Heart left ventricle (tissue), 16 donors: ENCODE measurements around the gene SUPT3H. TPM values are rescaled to one million over a fixed set of nuclear protein-coding genes. Genes with fewer than 3 reads are reported as not detected.
"Not testable (repeated sequence)": the region's sequence is repeated elsewhere in the genome, so short reads cannot be mapped to it uniquely, and the experiment has no call there.

Experiments
- ATAC-seq, 4 donors: fragments of 200-7000 bp; cut with Tn5 transposase; one replicate each; pipeline ENCODE4 v1.9.1; 2020 to 2022; ENCODE audit warnings: moderate library complexity in 4 of 4, mild to moderate bottlenecking in 3 of 4, moderate number of reproducible peaks in 1 of 4
- DNase-seq, 5 donors: peaks; one replicate each; pipeline ENCODE4 v3.0.0-alpha.2; 2020
- H3K27ac ChIP-seq, 12 donors: fragments of 200-600 bp; sonication (generic) in 4 of 12; one replicate each; pipeline versions ENCODE4 v1.5.0 to v1.8.0; 2016 to 2022; ENCODE audit warnings: mild to moderate bottlenecking in 2 of 12
- H3K27me3 ChIP-seq, 9 donors: fragments of 200-600 bp; sonication (generic) in 2 of 9; one replicate each; pipeline versions ENCODE4 v1.5.1 to v1.8.0; 2016 to 2022; ENCODE audit warnings: mild to moderate bottlenecking in 3 of 9
- H3K36me3 ChIP-seq, 9 donors: fragments of 200-600 bp; sonication (generic) in 2 of 9; one replicate each; pipeline versions ENCODE4 v1.5.0 to v1.8.0; 2018 to 2022; ENCODE audit warnings: mild to moderate bottlenecking in 2 of 9
- H3K4me1 ChIP-seq, 12 donors: fragments of 200-600 bp; sonication (generic) in 4 of 12; one replicate each; pipeline versions ENCODE4 v1.5.0 to v1.8.0; 2016 to 2022; ENCODE audit warnings: mild to moderate bottlenecking in 3 of 12
- H3K4me3 ChIP-seq, 12 donors: fragments of 200-600 bp; sonication (generic) in 4 of 12; one replicate each; pipeline versions ENCODE4 v1.5.0 to v1.8.0; 2017 to 2022; ENCODE audit warnings: mild to moderate bottlenecking in 9 of 12, moderate library complexity in 4 of 12
- H3K9me3 ChIP-seq, 12 donors: fragments of 200-600 bp; sonication (generic) in 4 of 12; one replicate each; pipeline versions ENCODE4 v1.5.0 to v1.8.0; 2016 to 2022; ENCODE audit warnings: mild to moderate bottlenecking in 1 of 12
- POLR2A ChIP-seq, 2 donors: fragments of 450-650 bp; IDR thresholded peaks; one replicate each; pipeline ENCODE4 v1.6.1; 2017; ENCODE audit warnings: antibody characterized with exemption in 2 of 2, mild to moderate bottlenecking in 2 of 2, moderate library complexity in 2 of 2
- WGBS, 4 donors: extraction: QIAGEN DNeasy Blood & Tissue Kit in 2 of 4; methylation state at CpG; one replicate each; pipeline versions ENCODE4 v1.1.5 to v1.1.7; 2013 to 2018; 5-methylcytosine and 5-hydroxymethylcytosine counted together
- intact Hi-C, 10 donors: fragments of 100-400 bp; cut with DNase I; formaldehyde crosslinking; loops; one replicate each; pipeline versions ENCODE4 v1.11.1 to v1.14.2; 2022
- polyA plus RNA-seq, 2 donors: library from polyadenylated mRNA; stranded (reverse); fragments of 200-250 nt; gene quantifications; one replicate each; pipeline ENCODE4 v1.2.3, GENCODE V29; 2013
- total RNA-seq, 9 donors: library from RNA; depleted of rRNA in 2 of 9; stranded (reverse); fragments of >200 nt in 2 of 9; fragmentation: NEBNext Ultra II Directional in 3 of 9; extraction: Animal tissue kit (Norgen Biotek cat#: 25700) in 3 of 9; gene quantifications; one replicate each; pipeline versions ENCODE4 v1.1.0 to v1.2.4, GENCODE V29; 2016 to 2023
- TF ChIP-seq, protein P1 (sequence below), 12 donors: fragments of 200-600 bp; sonication (generic) in 4 of 12; IDR thresholded peaks; one replicate each; pipeline versions ENCODE4 v1.5.0 to v1.8.0; 2018 to 2022; ENCODE audit warnings: antibody characterized with exemption in 12 of 12, mild to moderate bottlenecking in 5 of 12
- donor health status: ischemic (EF 13 %, LVEDD 7.1; RV severe dilation, severe dysfunction).
- donor health status: healthy with polysubstance abuse.
- donor health status: DM: no; HTN: yes; CAD: no.
- donor health status: DM: no; HTN: no; CAD: no.
- donor health status: ischemic (EF 25% LVEDD 6.9; RV normal size, moderate dysfunction).
- donor health status: ischemic (EF 25% LVEDD 5.7; RV mildly dilated, moderate dysfunction).
- donor health status: healthy.
- donor health status: DM: yes; HTN: yes; CAD: no.
- donor health status: ischemic (EF 35%, LVEDD 5.7; RV mildly dilated, moderate dysfunction).
- donor health status: nonischemic (EF 11% LVEDD 7.7; RV severe dilation, severe dysfunction).
- donor health status: DM: yes; HTN: yes; CAD: no.
- donor health status: PGD.
- donor health status: ischemic (EF 29% LVEDD 5.4; RV normal size, mild dysfunction).
- donor health status: nonischemic (EF 23%, LVEDD 6.1; RV moderate dilation, normal function).

SUPT3H gene
- total and polyA plus RNA-seq, 11 donors: 1.5 to 8.1 (median 4.1) TPM

DNA sequence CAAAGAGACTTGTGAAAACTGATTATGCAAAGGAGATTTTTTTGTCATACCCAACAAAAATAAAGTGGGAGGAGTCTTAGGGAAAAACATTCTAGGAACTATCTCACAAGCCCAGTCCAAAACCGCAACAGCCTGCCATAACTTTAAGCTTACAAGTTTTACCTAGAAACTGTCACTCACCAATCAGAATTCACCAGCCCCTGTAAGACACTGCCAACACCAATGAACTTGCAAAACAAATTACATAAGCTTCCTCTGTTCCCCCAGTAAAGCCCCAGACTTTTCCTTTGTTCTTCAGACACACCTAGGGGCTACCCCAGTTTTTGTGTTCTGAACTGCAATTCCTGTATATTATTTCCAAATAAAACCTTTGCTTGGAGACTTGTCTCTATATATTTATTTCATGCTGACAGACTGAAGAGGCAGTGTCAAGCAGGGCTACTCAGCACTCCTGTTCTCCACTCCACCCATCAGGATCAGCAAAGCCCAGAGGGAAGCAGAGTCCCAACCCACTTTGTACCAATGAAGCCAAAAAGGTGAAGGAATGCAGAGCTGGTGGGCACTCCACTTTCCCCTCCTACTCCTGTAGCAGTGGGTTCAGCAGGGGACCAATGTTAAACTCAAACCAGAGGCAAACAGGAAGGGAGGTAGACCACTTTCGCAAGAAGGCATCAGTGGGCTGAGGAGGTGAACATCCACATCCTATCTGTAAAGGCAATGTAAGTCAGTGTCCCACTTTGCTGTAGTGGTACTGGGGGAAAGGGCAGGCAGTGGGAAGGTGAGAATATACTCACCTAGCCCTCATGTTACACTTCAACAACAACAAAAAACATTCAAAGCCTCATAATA is 192.1 kb downstream of the SUPT3H start:
- TF ChIP-seq, protein P1, sequence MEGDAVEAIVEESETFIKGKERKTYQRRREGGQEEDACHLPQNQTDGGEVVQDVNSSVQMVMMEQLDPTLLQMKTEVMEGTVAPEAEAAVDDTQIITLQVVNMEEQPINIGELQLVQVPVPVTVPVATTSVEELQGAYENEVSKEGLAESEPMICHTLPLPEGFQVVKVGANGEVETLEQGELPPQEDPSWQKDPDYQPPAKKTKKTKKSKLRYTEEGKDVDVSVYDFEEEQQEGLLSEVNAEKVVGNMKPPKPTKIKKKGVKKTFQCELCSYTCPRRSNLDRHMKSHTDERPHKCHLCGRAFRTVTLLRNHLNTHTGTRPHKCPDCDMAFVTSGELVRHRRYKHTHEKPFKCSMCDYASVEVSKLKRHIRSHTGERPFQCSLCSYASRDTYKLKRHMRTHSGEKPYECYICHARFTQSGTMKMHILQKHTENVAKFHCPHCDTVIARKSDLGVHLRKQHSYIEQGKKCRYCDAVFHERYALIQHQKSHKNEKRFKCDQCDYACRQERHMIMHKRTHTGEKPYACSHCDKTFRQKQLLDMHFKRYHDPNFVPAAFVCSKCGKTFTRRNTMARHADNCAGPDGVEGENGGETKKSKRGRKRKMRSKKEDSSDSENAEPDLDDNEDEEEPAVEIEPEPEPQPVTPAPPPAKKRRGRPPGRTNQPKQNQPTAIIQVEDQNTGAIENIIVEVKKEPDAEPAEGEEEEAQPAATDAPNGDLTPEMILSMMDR (IDR thresholded peaks at IDR 0.05): no peak
- TF ChIP-seq POLR2A (IDR thresholded peaks at IDR 0.05): no peak
- DNase-seq: no peak
- Histone ChIP-seq H3K9me3 (no peaks in the 10 kb centered on the region), H3K4me3 (no peak overlapping the region), H3K4me1 (peaks cover 0 to 7% (median 0%) of the 10 kb centered on the region in 12 donors), H3K36me3 (no peaks in the 10 kb centered on the region), H3K27me3 (no peaks in the 10 kb centered on the region), H3K27ac (no peak overlapping the region)
- intact Hi-C loops: no loop called here
- ATAC-seq: no peak
- 78 to 89% (median 83%) methylated on average over 2 of the region's 2 CpGs for WGBS, 4 donors

DNA sequence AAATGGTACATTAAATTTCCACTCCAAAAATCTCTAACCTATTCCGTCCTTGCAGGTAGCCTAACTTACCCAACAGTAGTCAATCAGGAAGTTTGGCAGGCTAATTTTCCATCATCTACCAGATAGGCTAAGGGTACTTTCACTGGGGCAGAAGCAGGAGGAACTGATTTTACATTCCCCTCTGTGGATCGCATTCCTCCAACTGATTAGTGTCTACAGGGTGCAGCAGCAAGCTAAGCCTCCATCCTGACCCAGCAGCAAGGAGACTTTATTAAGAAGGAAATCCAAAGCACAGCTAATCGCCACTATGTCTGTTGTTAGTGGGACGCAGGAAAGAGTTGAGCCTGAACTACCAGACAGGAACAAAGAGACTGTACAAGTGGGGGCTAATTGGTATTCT is 192.8 kb downstream of the SUPT3H start:
- H3K36me3 ChIP-seq: no peaks in the 10 kb centered on the region
- H3K4me3 ChIP-seq: no peak overlapping the region
- WGBS, 4 donors: 82 to 89% (median 84%) methylated on average over 4 of the region's 4 CpGs
- TF ChIP-seq, protein P1 (IDR thresholded peaks at IDR 0.05): no peak
- TF ChIP-seq POLR2A (IDR thresholded peaks at IDR 0.05): no peak
- no peak for DNase-seq
- ATAC-seq: no peak
- intact Hi-C loops: no loop called here
- H3K4me1 ChIP-seq: peaks cover 0 to 7% (median 0%) of the 10 kb centered on the region in 12 donors
- H3K27me3 ChIP-seq: no peaks in the 10 kb centered on the region
- H3K27ac ChIP-seq: no peak overlapping the region
- H3K9me3 ChIP-seq: no peaks in the 10 kb centered on the region

DNA sequence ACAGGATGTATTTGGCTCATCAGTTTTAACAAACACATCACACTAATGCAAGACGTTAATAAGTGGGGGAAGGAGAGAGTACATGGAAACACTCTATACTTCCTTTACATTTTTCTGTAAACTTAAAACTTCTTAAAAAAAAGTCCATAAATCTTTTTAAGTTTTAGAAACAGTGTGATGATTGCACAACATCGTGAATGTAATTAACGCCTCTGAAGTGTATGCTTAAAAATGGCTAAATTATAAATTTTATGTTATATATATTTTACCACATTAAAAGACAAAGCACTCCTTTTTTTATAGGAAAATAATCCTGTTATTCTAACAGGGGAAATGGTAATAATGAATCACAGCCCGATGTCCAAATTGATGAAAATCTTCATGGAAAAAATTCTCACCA is 193.7 kb downstream of the SUPT3H start:
- 89 to 93% (median 91%) methylated on average over 4 of the region's 4 CpGs for WGBS, 4 donors
- Histone ChIP-seq H3K4me1 (peaks cover 0 to 7% (median 0%) of the 10 kb centered on the region in 12 donors), H3K27ac (no peak overlapping the region), H3K27me3 (no peaks in the 10 kb centered on the region), H3K4me3 (no peak overlapping the region), H3K9me3 (no peaks in the 10 kb centered on the region), H3K36me3 (no peaks in the 10 kb centered on the region)
- ATAC-seq (no peak), DNase-seq (no peak)
- intact Hi-C loops: no loop called here
- TF ChIP-seq POLR2A (IDR thresholded peaks at IDR 0.05): no peak
- TF ChIP-seq, protein P1 (IDR thresholded peaks at IDR 0.05): no peak

DNA sequence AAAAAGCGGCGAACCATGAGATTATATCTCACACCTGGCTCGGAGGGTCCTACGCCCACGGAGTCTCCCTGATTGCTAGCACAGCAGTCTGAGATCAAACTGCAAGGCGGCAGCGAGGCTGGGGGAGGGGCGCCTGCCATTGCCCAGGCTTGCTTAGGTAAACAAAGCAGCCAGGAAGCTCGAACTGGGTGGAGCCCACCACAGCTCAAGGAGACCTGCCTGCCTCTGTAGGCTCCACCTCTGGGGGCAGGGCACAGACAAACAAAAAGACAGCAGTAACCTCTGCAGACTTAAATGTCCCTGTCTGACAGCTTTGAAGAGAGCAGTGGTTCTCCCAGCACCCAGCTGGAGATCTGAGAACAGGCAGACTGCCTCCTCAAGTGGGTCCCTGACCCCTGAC is 201.4 kb downstream of the SUPT3H start:
- H3K9me3 ChIP-seq, intact Hi-C loops, H3K36me3 ChIP-seq, H3K27me3 ChIP-seq, H3K4me3 ChIP-seq, H3K27ac ChIP-seq, DNase-seq, H3K4me1 ChIP-seq, ATAC-seq: not testable (repeated sequence)
- WGBS, 4 donors: 72 to 77% methylated on average over 6 of the region's 9 CpGs; no CpG with 5 or more reads in 2 of the 4 donors
